GM18520 (cell line): ENCODE results near the gene ZSCAN20.

Experiments
- ATAC-seq: cut with Tn5 transposase; IDR thresholded peaks from one replicate; pipeline ENCODE4 v1.9.1; 2021; ENCODE audit not compliant: unreplicated experiment

ZSCAN20 gene

GRCh38 chr1:33527934-33528333, 55.5 kb downstream of the ZSCAN20 start:
- no peak for ATAC-seq

- no peak for ATAC-seq
Measured at GRCh38 chr1:33529957-33530356, 57.5 kb downstream of the ZSCAN20 start.

- ATAC-seq, result no peak
Measured at GRCh38 chr1:33532250-33532649, 59.8 kb downstream of the ZSCAN20 start.

- no peak for ATAC-seq
Measured at GRCh38 chr1:33532936-33533335, 60.5 kb downstream of the ZSCAN20 start.

GRCh38 chr1:33535334-33535733, 62.9 kb downstream of the ZSCAN20 start:
- ATAC-seq, result no peak

GRCh38 chr1:33537885-33538284, 65.4 kb downstream of the ZSCAN20 start:
- ATAC-seq, result no peak

GRCh38 chr1:33541966-33542365, 69.5 kb downstream of the ZSCAN20 start:
- ATAC-seq, result no peak
